ENCODE data around the gene DDX3X. TPM values are rescaled to one million over a fixed set of nuclear protein-coding genes. Genes with fewer than 3 reads are reported as not detected.

DDX3X gene
- total and polyA plus RNA-seq, 2 donors (not counting 1 experiment from before 2014, with no cell fraction given), result 130 to 289 TPM

DNA sequence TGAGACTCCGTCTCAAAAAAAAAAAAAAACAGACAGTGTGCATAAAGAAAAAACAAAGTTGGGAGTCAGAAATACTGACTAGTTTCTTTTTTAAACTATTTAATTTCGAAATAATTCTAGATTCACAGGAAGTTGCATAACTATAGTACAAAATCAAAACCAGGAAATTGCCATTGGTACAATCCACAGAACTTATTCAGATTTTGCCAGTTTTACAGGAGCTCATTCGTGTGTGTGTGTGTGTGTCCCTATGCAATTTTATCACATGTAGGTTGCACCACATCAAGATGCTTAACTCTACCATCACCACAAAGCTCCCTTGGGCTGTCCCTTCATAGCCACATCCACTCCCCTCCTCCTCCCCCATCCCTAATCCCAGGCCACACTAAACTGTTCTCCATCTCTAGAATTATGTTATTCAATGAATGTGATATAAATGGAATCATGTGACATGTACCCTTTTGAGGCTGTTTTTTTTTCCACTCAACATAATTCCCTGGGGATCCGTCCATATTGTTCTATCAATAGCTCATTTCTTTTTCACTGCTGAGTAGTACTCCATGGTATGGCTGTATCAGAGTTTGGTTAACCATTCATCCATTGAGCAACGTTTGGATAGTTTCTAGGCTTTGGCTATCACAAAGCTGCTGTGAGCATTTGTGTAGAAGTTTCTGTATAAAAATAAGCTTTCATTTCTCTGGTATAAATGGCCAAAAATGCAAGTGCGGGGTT is 16.3 kb upstream of the DDX3X start:
- no peak overlapping the region for H3K4me2 ChIP-seq (replicated peaks; ENCODE audit: low read depth, low read length, poor library complexity, severe bottlenecking)
- H3K9me3 Mint-ChIP-seq (ENCODE audit: insufficient read depth), result no peaks in the 10 kb centered on the region

DNA sequence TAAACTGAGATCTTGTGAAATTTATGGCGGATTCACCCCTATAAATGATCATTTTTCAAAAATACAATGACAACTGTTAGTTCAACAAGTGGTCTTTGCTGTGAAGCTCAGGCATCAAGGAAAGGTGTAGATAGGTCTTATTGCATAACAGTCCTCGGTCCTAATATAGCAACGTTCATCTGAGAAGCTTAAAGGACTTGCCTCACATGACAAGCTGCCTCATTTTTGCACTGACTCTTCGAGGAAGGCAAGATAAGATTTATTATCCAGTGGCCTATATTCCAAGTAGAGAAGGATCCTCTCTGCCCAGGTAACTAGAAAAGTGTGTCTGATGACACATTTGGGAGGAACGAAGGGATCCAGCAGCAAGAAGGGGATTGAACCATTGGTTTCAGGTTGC is 13.6 kb upstream of the DDX3X start:
- DNase-seq (no peak), ATAC-seq (ENCODE audit: low read depth) (no peak)
- H3K27ac Mint-ChIP-seq, result no peak overlapping the region
- TF ChIP-seq, protein P1, sequence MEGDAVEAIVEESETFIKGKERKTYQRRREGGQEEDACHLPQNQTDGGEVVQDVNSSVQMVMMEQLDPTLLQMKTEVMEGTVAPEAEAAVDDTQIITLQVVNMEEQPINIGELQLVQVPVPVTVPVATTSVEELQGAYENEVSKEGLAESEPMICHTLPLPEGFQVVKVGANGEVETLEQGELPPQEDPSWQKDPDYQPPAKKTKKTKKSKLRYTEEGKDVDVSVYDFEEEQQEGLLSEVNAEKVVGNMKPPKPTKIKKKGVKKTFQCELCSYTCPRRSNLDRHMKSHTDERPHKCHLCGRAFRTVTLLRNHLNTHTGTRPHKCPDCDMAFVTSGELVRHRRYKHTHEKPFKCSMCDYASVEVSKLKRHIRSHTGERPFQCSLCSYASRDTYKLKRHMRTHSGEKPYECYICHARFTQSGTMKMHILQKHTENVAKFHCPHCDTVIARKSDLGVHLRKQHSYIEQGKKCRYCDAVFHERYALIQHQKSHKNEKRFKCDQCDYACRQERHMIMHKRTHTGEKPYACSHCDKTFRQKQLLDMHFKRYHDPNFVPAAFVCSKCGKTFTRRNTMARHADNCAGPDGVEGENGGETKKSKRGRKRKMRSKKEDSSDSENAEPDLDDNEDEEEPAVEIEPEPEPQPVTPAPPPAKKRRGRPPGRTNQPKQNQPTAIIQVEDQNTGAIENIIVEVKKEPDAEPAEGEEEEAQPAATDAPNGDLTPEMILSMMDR (IDR thresholded peaks at IDR 0.05), result no peak
- TF ChIP-seq EZH2 (IDR thresholded peaks at IDR 0.05; ENCODE audit: borderline replicate concordance, insufficient read depth, low read depth, low read length, poor library complexity, severe bottlenecking), result no peak
- Histone ChIP-seq H2AFZ (ENCODE audit: insufficient read depth, low read depth, low read length, poor library complexity, severe bottlenecking) (no peak overlapping the region), H3K27me3 (replicated peaks in 1 of 4; ENCODE audit: control extremely low read depth in 1 of 4, control insufficient read depth in 3 of 4, insufficient read depth in 4 of 4, low read length in 3 of 4) (no peaks in the 10 kb centered on the region), H3K9ac (ENCODE audit: low read length) (no peak overlapping the region), H3K36me3 (replicated peaks in 1 of 2; ENCODE audit: control extremely low read depth in 1 of 2, control insufficient read depth in 1 of 2, extremely low read depth in 1 of 2, insufficient read depth in 2 of 2, low read length in 1 of 2) (no peaks in the 10 kb centered on the region), H4K20me1 (ENCODE audit: control insufficient read depth, insufficient read depth, low read length, poor library complexity, severe bottlenecking) (no peaks in the 10 kb centered on the region), H3K9me3 (ENCODE audit: control extremely low read depth in 1 of 3, control insufficient read depth in 2 of 3, insufficient read depth in 1 of 3, low read length in 2 of 3) (no peaks in the 10 kb centered on the region), H3K4me2 (replicated peaks; ENCODE audit: low read depth, low read length, poor library complexity, severe bottlenecking) (no peak overlapping the region), H3K4me3 (ENCODE audit: control extremely low read depth in 1 of 5, extremely low read depth in 1 of 5, insufficient read depth in 1 of 5, low read depth in 2 of 5, low read length in 4 of 5) (no peak overlapping the region), H3K79me2 (ENCODE audit: control insufficient read depth, insufficient read depth, low read length) (no peaks in the 10 kb centered on the region), H3K4me1 (ENCODE audit: control insufficient read depth in 2 of 2, insufficient read depth in 2 of 2, low read length in 2 of 2) (no peaks in the 10 kb centered on the region), H3K27ac (ENCODE audit: low read length in 2 of 2) (no peak overlapping the region)
- ChIA-PET POLR2A (no interaction called here), CTCF (no interaction called here)
- H3K27me3 Mint-ChIP-seq, result no peaks in the 10 kb centered on the region
- no peaks in the 10 kb centered on the region for H3K9me3 Mint-ChIP-seq (ENCODE audit: insufficient read depth)
- intact Hi-C loops (cut with micrococcal nuclease), result no loop called here
- H3K4me3 Mint-ChIP-seq, result no peak overlapping the region
- no peaks in the 10 kb centered on the region for H3K4me1 Mint-ChIP-seq
- no CpG with 5 or more reads among the region's 5 CpGs for WGBS (ENCODE audit: insufficient coverage)

More for the DNA sequence above, 16.3 kb upstream of the DDX3X start:
- ChIA-PET POLR2A (no interaction called here), CTCF (interaction anchor here (0.6 kb wide), 1 partner anchor 22 kb away, joined by 3 read pairs; no protein-coding TSS in a partner anchor)
- no peak for DNase-seq
- no peak for ATAC-seq (ENCODE audit: low read depth)
- Mint-ChIP-seq H3K27ac (no peak overlapping the region), H3K4me3 (no peak overlapping the region), H3K4me1 (no peaks in the 10 kb centered on the region), H3K27me3 (no peaks in the 10 kb centered on the region)
- intact Hi-C loops (cut with micrococcal nuclease), result no loop called here
- Histone ChIP-seq H3K4me1 (ENCODE audit: control insufficient read depth in 2 of 2, insufficient read depth in 2 of 2, low read length in 2 of 2) (no peaks in the 10 kb centered on the region), H3K27ac (ENCODE audit: low read length in 2 of 2) (no peak overlapping the region), H3K9ac (ENCODE audit: low read length) (no peak overlapping the region), H3K4me3 (ENCODE audit: control extremely low read depth in 1 of 5, extremely low read depth in 1 of 5, insufficient read depth in 1 of 5, low read depth in 2 of 5, low read length in 4 of 5) (no peak overlapping the region), H3K79me2 (ENCODE audit: control insufficient read depth, insufficient read depth, low read length) (no peaks in the 10 kb centered on the region), H3K36me3 (replicated peaks in 1 of 2; ENCODE audit: control extremely low read depth in 1 of 2, control insufficient read depth in 1 of 2, extremely low read depth in 1 of 2, insufficient read depth in 2 of 2, low read length in 1 of 2) (no peaks in the 10 kb centered on the region), H3K27me3 (replicated peaks in 1 of 4; ENCODE audit: control extremely low read depth in 1 of 4, control insufficient read depth in 3 of 4, insufficient read depth in 4 of 4, low read length in 3 of 4) (no peaks in the 10 kb centered on the region), H2AFZ (ENCODE audit: insufficient read depth, low read depth, low read length, poor library complexity, severe bottlenecking) (no peak overlapping the region), H3K9me3 (ENCODE audit: control extremely low read depth in 1 of 3, control insufficient read depth in 2 of 3, insufficient read depth in 1 of 3, low read length in 2 of 3) (no peaks in the 10 kb centered on the region), H4K20me1 (ENCODE audit: control insufficient read depth, insufficient read depth, low read length, poor library complexity, severe bottlenecking) (no peaks in the 10 kb centered on the region)
- no peak for TF ChIP-seq EZH2 (IDR thresholded peaks at IDR 0.05; ENCODE audit: borderline replicate concordance, insufficient read depth, low read depth, low read length, poor library complexity, severe bottlenecking)
- TF ChIP-seq, protein P1 (IDR thresholded peaks at IDR 0.05), result no peak
- 100% methylated on average over 1 of the region's 6 CpGs for WGBS (ENCODE audit: insufficient coverage)
